A673 (cell line): ENCODE data around the gene FPGS. TPM values are rescaled to one million over a fixed set of nuclear protein-coding genes. Genes with fewer than 3 reads are reported as not detected.
A peak's percentile ranks its signal among the peaks of the same experiment; 100 is the strongest.

ENCODE experiments used
- BruUV-seq: library from RNA; stranded (reverse); fragments of 400-500 nt; replicated peaks from 2 replicates; lab custom pipeline; 2021; lab: Mats Ljungman, UMichigan
- CTCF ChIA-PET: fragments of 300-600 bp; sonication (Branson Sonifier 250); formaldehyde crosslinking; loops from one replicate; lab custom pipeline; 2022; ENCODE audit warnings: antibody characterized with exemption; lab: Charles Lee
- POLR2A ChIA-PET: fragments of 300-600 bp; sonication (Branson Sonifier 250); formaldehyde crosslinking; loops from one replicate; lab custom pipeline; 2022; ENCODE audit warnings: antibody characterized with exemption; ENCODE audit not compliant: low non-redundant PET; lab: Charles Lee
- DNase-seq: peaks from one replicate; pipeline ENCODE4 v3.0.0-alpha.2; 2015; ENCODE audit warnings: low spot score
- H3K27ac ChIP-seq: fragments of 200-600 bp; sonication (generic); 2 replicates; pipeline ENCODE4 v1.5.1; 2016; ENCODE audit warnings: mixed run types, low read depth, mild to moderate bottlenecking, mixed read lengths, antibody characterized with exemption, low read length; ENCODE audit not compliant: poor library complexity, severe bottlenecking
- H3K27me3 ChIP-seq: fragments of 200-600 bp; sonication (generic); replicated peaks from 2 replicates; pipeline ENCODE4 v1.6.1; 2017; ENCODE audit warnings: mixed run types, low read depth, mild to moderate bottlenecking, mixed read lengths, antibody characterized with exemption, low read length; ENCODE audit not compliant: insufficient read depth, poor library complexity
- H3K36me3 ChIP-seq: fragments of 200-600 bp; sonication (generic); 2 replicates; pipeline ENCODE4 v1.6.1; 2016; ENCODE audit warnings: mixed run types, mild to moderate bottlenecking, mixed read lengths, antibody characterized with exemption, low read length; ENCODE audit not compliant: insufficient read depth, poor library complexity, severe bottlenecking
- H3K4me1 ChIP-seq: fragments of 200-600 bp; sonication (generic); 2 replicates; pipeline ENCODE4 v1.6.1; 2017; ENCODE audit warnings: mixed run types, mild to moderate bottlenecking, mixed read lengths, antibody characterized with exemption, low read length; ENCODE audit not compliant: insufficient read depth, poor library complexity, severe bottlenecking
- H3K4me3 ChIP-seq: fragments of 200-600 bp; sonication (generic); 2 replicates; pipeline ENCODE4 v1.5.1; 2016; ENCODE audit warnings: low read depth, mixed run types, mild to moderate bottlenecking, mixed read lengths, low read length; ENCODE audit not compliant: poor library complexity, severe bottlenecking
- H3K9me3 ChIP-seq: fragments of 200-600 bp; sonication (generic); 2 replicates; pipeline ENCODE4 v1.6.1; 2016; ENCODE audit warnings: mixed run types, low read depth, mild to moderate bottlenecking, mixed read lengths, antibody characterized with exemption, low read length; ENCODE audit not compliant: poor library complexity, severe bottlenecking
- EZH2 ChIP-seq: fragments of 200-600 bp; sonication (generic); IDR thresholded peaks from 2 replicates; pipeline ENCODE4 v1.6.1; 2017; ENCODE audit warnings: borderline replicate concordance, low read depth, mild to moderate bottlenecking, mixed read lengths, antibody characterized with exemption, low read length; ENCODE audit not compliant: poor library complexity, severe bottlenecking
- intact Hi-C: fragments of 100-400 bp; cut with micrococcal nuclease; formaldehyde crosslinking; loops from one replicate; pipeline ENCODE4 v1.10.0; 2022; ENCODE audit not compliant: unreplicated experiment
- total RNA-seq: library from RNA; stranded (reverse); gene quantifications from 2 replicates; pipeline ENCODE4 v1.2.3, GENCODE V29; 2021
- TF ChIP-seq, protein P1 (sequence below): fragments of 300-800, 200-600 bp; sonication (generic); conservative IDR thresholded peaks from 2 replicates; pipeline ENCODE4 v1.5.1; 2017; ENCODE audit warnings: low read depth, mild to moderate bottlenecking, antibody characterized with exemption, low read length, moderate library complexity, mixed read lengths

Gene FPGS
- total RNA-seq, 1 experiment from 2014 or later, result 74.9 TPM

DNA sequence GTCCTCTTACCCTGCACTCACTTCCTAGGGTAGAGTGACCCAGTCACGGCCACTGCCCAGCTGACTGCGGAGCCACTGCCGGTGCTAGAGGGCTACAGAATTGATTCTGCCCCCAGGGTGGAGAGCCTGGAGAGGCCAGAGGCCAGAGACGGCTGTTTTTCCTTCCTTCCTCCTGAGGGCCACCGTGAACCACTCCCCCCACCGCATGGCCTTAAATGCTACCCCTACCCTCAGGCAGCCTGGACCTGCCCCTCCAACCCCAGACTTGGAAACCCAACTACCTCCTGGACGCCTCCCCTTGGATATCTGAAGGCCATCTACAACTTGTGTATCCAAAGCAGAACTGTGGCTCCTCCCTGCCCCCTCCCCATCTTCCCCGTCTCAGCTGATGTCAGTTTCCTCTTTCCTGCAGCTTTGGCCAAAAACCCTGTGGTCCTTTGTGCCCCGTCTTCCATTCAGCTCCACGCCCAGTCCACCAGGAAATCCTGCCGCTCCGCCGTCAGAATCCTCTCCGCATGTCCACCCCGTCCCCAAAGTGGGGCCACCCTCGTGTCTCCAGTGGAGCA lies 40.5 kb upstream of the FPGS start:
- Histone ChIP-seq H3K4me1 (no peaks in the 10 kb centered on the region), H3K9me3 (no peaks in the 10 kb centered on the region), H3K4me3 (no peak overlapping the region), H3K36me3 (no peaks in the 10 kb centered on the region), H3K27ac (no peak overlapping the region), H3K27me3 (no peaks in the 10 kb centered on the region)
- no TSS peak for BruUV-seq
- POLR2A ChIA-PET, result no interaction called here
- CTCF ChIA-PET, result no interaction called here
- TF ChIP-seq EZH2, result no peak
- TF ChIP-seq, protein P1, sequence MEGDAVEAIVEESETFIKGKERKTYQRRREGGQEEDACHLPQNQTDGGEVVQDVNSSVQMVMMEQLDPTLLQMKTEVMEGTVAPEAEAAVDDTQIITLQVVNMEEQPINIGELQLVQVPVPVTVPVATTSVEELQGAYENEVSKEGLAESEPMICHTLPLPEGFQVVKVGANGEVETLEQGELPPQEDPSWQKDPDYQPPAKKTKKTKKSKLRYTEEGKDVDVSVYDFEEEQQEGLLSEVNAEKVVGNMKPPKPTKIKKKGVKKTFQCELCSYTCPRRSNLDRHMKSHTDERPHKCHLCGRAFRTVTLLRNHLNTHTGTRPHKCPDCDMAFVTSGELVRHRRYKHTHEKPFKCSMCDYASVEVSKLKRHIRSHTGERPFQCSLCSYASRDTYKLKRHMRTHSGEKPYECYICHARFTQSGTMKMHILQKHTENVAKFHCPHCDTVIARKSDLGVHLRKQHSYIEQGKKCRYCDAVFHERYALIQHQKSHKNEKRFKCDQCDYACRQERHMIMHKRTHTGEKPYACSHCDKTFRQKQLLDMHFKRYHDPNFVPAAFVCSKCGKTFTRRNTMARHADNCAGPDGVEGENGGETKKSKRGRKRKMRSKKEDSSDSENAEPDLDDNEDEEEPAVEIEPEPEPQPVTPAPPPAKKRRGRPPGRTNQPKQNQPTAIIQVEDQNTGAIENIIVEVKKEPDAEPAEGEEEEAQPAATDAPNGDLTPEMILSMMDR, result no peak
- DNase-seq, result no peak
- intact Hi-C loops, result no loop called here

DNA sequence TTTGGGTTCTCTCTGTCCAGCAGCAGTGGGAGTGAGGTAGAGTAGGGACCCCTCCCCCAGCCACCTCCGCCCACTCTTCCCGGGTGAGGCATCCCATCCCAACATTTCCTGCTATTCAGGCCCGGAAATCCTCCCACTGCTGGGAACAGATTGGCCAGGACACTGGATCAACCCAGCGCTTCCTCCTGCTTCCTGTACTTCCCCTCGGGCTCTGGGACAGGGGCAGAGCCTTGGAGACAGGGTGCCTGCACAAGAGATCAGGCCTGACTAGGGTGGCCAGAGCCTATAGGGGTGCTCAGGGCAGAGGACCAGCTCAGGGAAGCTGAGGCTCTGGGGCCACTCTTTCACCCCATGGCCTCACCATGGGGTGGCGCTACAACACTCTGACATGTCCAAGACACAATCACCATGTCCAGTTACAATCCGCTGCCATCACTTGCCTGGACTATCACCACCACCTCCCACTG lies 38.7 kb upstream of the FPGS start:
- no TSS peak for BruUV-seq
- Histone ChIP-seq H3K4me3 (no peak overlapping the region), H3K4me1 (no peaks in the 10 kb centered on the region), H3K27me3 (no peaks in the 10 kb centered on the region), H3K27ac (no peak overlapping the region), H3K36me3 (no peaks in the 10 kb centered on the region), H3K9me3 (no peaks in the 10 kb centered on the region)
- intact Hi-C loops, result no loop called here
- no peak for TF ChIP-seq EZH2
- TF ChIP-seq, protein P1, result peak; percentile 45
- CTCF ChIA-PET, result no interaction called here
- POLR2A ChIA-PET, result no interaction called here
- DNase-seq, result no peak

DNA sequence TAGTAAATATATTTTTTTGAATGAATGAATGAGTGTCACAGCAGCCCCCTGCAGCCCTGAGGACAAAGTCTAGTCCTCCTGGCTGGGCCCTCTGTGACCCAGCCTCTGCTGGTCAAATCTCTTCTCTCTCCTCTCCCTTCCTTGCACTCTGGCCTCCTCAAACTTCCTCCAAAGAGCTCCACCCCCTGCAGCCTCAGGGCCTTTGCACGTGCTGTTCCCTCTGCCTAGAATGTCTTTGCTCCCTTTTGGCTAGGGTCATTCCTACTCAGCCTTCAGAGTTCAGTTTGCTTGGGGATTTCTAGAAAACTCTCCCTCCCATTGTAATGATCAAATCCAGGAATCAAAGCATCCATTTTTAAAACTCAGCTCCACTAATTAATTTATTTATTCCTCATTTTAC lies 37.3 kb upstream of the FPGS start:
- CTCF ChIA-PET, result interaction anchor here (0.7 kb wide), 1 partner anchor 136 kb away, joined by 3 read pairs; no protein-coding TSS in a partner anchor
- no peak for TF ChIP-seq EZH2
- TF ChIP-seq, protein P1, result no peak
- H3K27ac ChIP-seq, result no peak overlapping the region
- intact Hi-C loops, result no loop called here
- no peaks in the 10 kb centered on the region for H3K4me1 ChIP-seq
- no TSS peak for BruUV-seq
- H3K4me3 ChIP-seq, result no peak overlapping the region
- POLR2A ChIA-PET, result no interaction called here
- no peaks in the 10 kb centered on the region for H3K9me3 ChIP-seq
- no peak for DNase-seq
- no peaks in the 10 kb centered on the region for H3K36me3 ChIP-seq
- no peaks in the 10 kb centered on the region for H3K27me3 ChIP-seq
